H1 (cell line): Measurements from ENCODE around the gene ENTREP1. TPM values are rescaled to one million over a fixed set of nuclear protein-coding genes. Genes with fewer than 3 reads are reported as not detected.
A peak's percentile ranks its signal among the peaks of the same experiment; 100 is the strongest.

ENCODE experiments used
- CTCF ChIA-PET: fragments of 300-600 bp; sonication (Branson Sonifier 250); formaldehyde crosslinking; loops from one replicate; lab custom pipeline; 2021; ENCODE audit not compliant: partially characterized antibody; lab: Charles Lee
- POLR2A ChIA-PET: fragments of 300-600 bp; sonication (Branson Sonifier 250); formaldehyde crosslinking; loops from one replicate; lab custom pipeline; 2021; ENCODE audit warnings: inconsistent platforms; ENCODE audit not compliant: partially characterized antibody; lab: Charles Lee
- DNase-seq, 2 experiments: peaks; one replicate each; pipeline versions ENCODE4 v3.0.0 to v3.0.0-alpha.2; 2010 to 2022; ENCODE audit warnings: low spot score in 2 of 2, low read depth in 1 of 2, mixed read lengths in 1 of 2
- FAIRE-seq: peaks from 2 replicates; lab custom pipeline; 2011; peaks lifted over from hg19 to GRCh38; lab: Jason Lieb, UNC
- H2AFZ ChIP-seq: 2 replicates; pipeline ENCODE4 v1.8.1; 2012; ENCODE audit warnings: low read length, inconsistent platforms
- H2AK5ac ChIP-seq: 2 replicates; pipeline ENCODE4 v1.6.1; 2013; ENCODE audit warnings: low read depth, low read length
- H2BK120ac ChIP-seq: replicated peaks from 2 replicates; pipeline ENCODE3; 2013; ENCODE audit warnings: low read depth, low read length, inconsistent platforms
- H2BK12ac ChIP-seq: 2 replicates; pipeline ENCODE4 v1.6.1; 2013; ENCODE audit warnings: low read depth, low read length
- H2BK15ac ChIP-seq: 2 replicates; pipeline ENCODE4 v1.6.1; 2013; ENCODE audit warnings: low read length
- H2BK20ac ChIP-seq: 2 replicates; pipeline ENCODE4 v1.6.1; 2013; ENCODE audit warnings: low read length
- H2BK5ac ChIP-seq: 2 replicates; pipeline ENCODE4 v1.6.1; 2013; ENCODE audit warnings: low read depth, low read length
- H3K14ac ChIP-seq: 2 replicates; pipeline ENCODE4 v1.6.1; 2013; ENCODE audit warnings: inconsistent platforms; ENCODE audit not compliant: insufficient read length
- H3K18ac ChIP-seq: 2 replicates; pipeline ENCODE4 v1.6.1; 2013; ENCODE audit warnings: low read length; ENCODE audit errors: extremely low read depth
- H3K23ac ChIP-seq: 2 replicates; pipeline ENCODE4 v1.6.1; 2013; ENCODE audit warnings: inconsistent platforms; ENCODE audit not compliant: insufficient read length
- H3K23me2 ChIP-seq: 2 replicates; pipeline ENCODE4 v1.6.1; 2013; ENCODE audit warnings: low read depth, low read length
- H3K27ac ChIP-seq: 2 replicates; pipeline ENCODE4 v1.6.1; 2011; ENCODE audit warnings: low read depth, low read length, inconsistent platforms
- H3K27me3 ChIP-seq, 4 experiments: replicated peaks in 1 of 4; 1 replicate in 1 of 4; 2 replicates in 3 of 4; pipeline versions ENCODE4 v1.6.1 to v1.8.1; 2011 to 2013; ENCODE audit warnings: low read length in 3 of 4, mild to moderate bottlenecking in 3 of 4, inconsistent platforms in 2 of 4, mixed read lengths in 2 of 4, moderate library complexity in 1 of 4; ENCODE audit not compliant: control insufficient read depth in 3 of 4, insufficient read depth in 3 of 4; ENCODE audit errors: extremely low read depth in 1 of 4
- H3K36me3 ChIP-seq, 4 experiments: 2 replicates each; pipeline versions ENCODE4 v1.6.1 to v1.8.1; 2011 to 2013; ENCODE audit warnings: mild to moderate bottlenecking in 4 of 4, low read length in 3 of 4, moderate library complexity in 2 of 4, control low read depth in 1 of 4, inconsistent platforms in 1 of 4; ENCODE audit not compliant: insufficient read depth in 4 of 4, control insufficient read depth in 2 of 4
- H3K4ac ChIP-seq: replicated peaks from 2 replicates; pipeline ENCODE3; 2013; ENCODE audit warnings: low read length, low read depth, mixed read lengths, inconsistent platforms; ENCODE audit not compliant: insufficient read length
- H3K4me1 ChIP-seq, 4 experiments: replicated peaks in 1 of 4; 1 replicate in 1 of 4; 2 replicates in 3 of 4; pipeline versions ENCODE4 v1.6.1 to v1.8.1; 2011 to 2013; ENCODE audit warnings: low read length in 3 of 4, inconsistent platforms in 2 of 4, mixed read lengths in 1 of 4; ENCODE audit not compliant: insufficient read depth in 4 of 4, control insufficient read depth in 3 of 4
- H3K4me2 ChIP-seq, 2 experiments: 2 replicates each; pipeline versions ENCODE4 v1.6.1 to v1.8.1; 2011 to 2013; ENCODE audit warnings: low read depth in 2 of 2, low read length in 2 of 2, control low read depth in 1 of 2, inconsistent platforms in 1 of 2, mild to moderate bottlenecking in 1 of 2; ENCODE audit not compliant: insufficient read depth in 1 of 2
- H3K4me3 ChIP-seq, 4 experiments: fragments of 200-600, 300-600 bp in 1 of 4; sonication (generic), shearing (Covaris generic), sonication (Bioruptor Twin) in 1 of 4; 2 replicates each; pipeline versions ENCODE4 v1.5.1 to v1.8.1; 2011 to 2016; ENCODE audit warnings: low read length in 4 of 4, low read depth in 3 of 4, control low read depth in 2 of 4, inconsistent platforms in 2 of 4, mild to moderate bottlenecking in 2 of 4, mixed read lengths in 1 of 4, moderate library complexity in 1 of 4; ENCODE audit not compliant: insufficient read depth in 2 of 4; ENCODE audit errors: extremely low read depth in 1 of 4
- H3K56ac ChIP-seq: replicated peaks from 2 replicates; pipeline ENCODE3; 2013; ENCODE audit warnings: low read depth, mild to moderate bottlenecking, mixed read lengths, low read length, inconsistent platforms; ENCODE audit not compliant: insufficient read length
- H3K79me1 ChIP-seq: 2 replicates; pipeline ENCODE4 v1.6.1; 2013; ENCODE audit warnings: low read depth, low read length, control low read depth
- H3K79me2 ChIP-seq, 2 experiments: 2 replicates each; pipeline versions ENCODE4 v1.6.1 to v1.8.1; 2012 to 2013; ENCODE audit warnings: low read length in 2 of 2, mild to moderate bottlenecking in 2 of 2, inconsistent platforms in 1 of 2; ENCODE audit not compliant: insufficient read depth in 2 of 2, control insufficient read depth in 1 of 2
- H3K9ac ChIP-seq, 4 experiments: replicated peaks in 1 of 4; 1 replicate in 1 of 4; 2 replicates in 3 of 4; pipeline versions ENCODE4 v1.6.1 to v1.8.1; 2011 to 2013; ENCODE audit warnings: low read depth in 3 of 4, low read length in 3 of 4, control low read depth in 2 of 4, mild to moderate bottlenecking in 2 of 4, moderate library complexity in 2 of 4, inconsistent platforms in 1 of 4; ENCODE audit errors: extremely low read depth in 1 of 4
- H3K9me3 ChIP-seq, 2 experiments: 2 replicates each; pipeline versions ENCODE4 v1.6.1 to v1.8.1; 2012 to 2013; ENCODE audit warnings: mild to moderate bottlenecking in 2 of 2, moderate library complexity in 2 of 2, control low read depth in 1 of 2, inconsistent platforms in 1 of 2, low read depth in 1 of 2, low read length in 1 of 2, mixed read lengths in 1 of 2; ENCODE audit not compliant: insufficient read depth in 2 of 2
- H4K20me1 ChIP-seq, 2 experiments: replicated peaks in 1 of 2; 2 replicates each; pipeline versions ENCODE3 to v1.8.1; 2011 to 2013; ENCODE audit warnings: inconsistent platforms in 2 of 2, low read length in 2 of 2, mild to moderate bottlenecking in 1 of 2; ENCODE audit not compliant: insufficient read depth in 2 of 2, control insufficient read depth in 1 of 2
- H4K5ac ChIP-seq: 2 replicates; pipeline ENCODE4 v1.6.1; 2013; ENCODE audit warnings: low read length, low read depth, mixed read lengths, inconsistent platforms; ENCODE audit not compliant: insufficient read length
- H4K8ac ChIP-seq: 2 replicates; pipeline ENCODE4 v1.8.0; 2013; ENCODE audit warnings: mild to moderate bottlenecking, moderate library complexity, low read length, inconsistent platforms; ENCODE audit not compliant: insufficient read depth; ENCODE audit errors: extremely low read depth
- H4K91ac ChIP-seq: replicated peaks from 2 replicates; pipeline ENCODE3; 2013; ENCODE audit warnings: low read length, mixed read lengths, inconsistent platforms; ENCODE audit not compliant: insufficient read length
- CBX5 ChIP-seq: fragments of 300-800, 300-1000 bp; sonication (generic); IDR thresholded peaks from 2 replicates; pipeline ENCODE4 v1.7.1; 2016; ENCODE audit warnings: antibody characterized with exemption, low read length, low read depth
- CBX8 ChIP-seq: fragments of 300-800, 300-1000 bp; sonication (generic); IDR thresholded peaks from 2 replicates; pipeline ENCODE4 v1.7.1; 2016; ENCODE audit warnings: low read depth, low read length, borderline replicate concordance
- CHD2 ChIP-seq: IDR thresholded peaks from 2 replicates; pipeline ENCODE4 v1.6.1; 2012; ENCODE audit warnings: low read length, improper control_type of control experiment
- EP300 ChIP-seq, 2 experiments: IDR thresholded peaks; 1 replicate in 1 of 2; 2 replicates in 1 of 2; pipeline ENCODE4 v1.6.1; 2011 to 2012; ENCODE audit warnings: low read depth in 2 of 2, low read length in 2 of 2, mild to moderate bottlenecking in 2 of 2, borderline replicate concordance in 1 of 2, inconsistent platforms in 1 of 2, moderate library complexity in 1 of 2
- FOSL1 ChIP-seq: IDR thresholded peaks from 2 replicates; pipeline ENCODE4 v1.6.1; 2011; ENCODE audit warnings: mild to moderate bottlenecking, low read depth, low read length, moderate library complexity; ENCODE audit not compliant: insufficient read depth
- JUN ChIP-seq: IDR thresholded peaks from 2 replicates; pipeline ENCODE4 v1.6.1; 2011; ENCODE audit warnings: low read depth, mild to moderate bottlenecking, improper control_type of control experiment, low read length
- JUND ChIP-seq: IDR thresholded peaks from 2 replicates; pipeline ENCODE4 v1.6.1; 2011; ENCODE audit warnings: mild to moderate bottlenecking, improper control_type of control experiment, low read length
- KDM4A ChIP-seq: IDR thresholded peaks from one replicate; pipeline ENCODE4 v1.7.1; 2012; ENCODE audit warnings: low read depth, mild to moderate bottlenecking, moderate library complexity, low read length, inconsistent platforms; ENCODE audit not compliant: severe bottlenecking
- RAD21 ChIP-seq, 2 experiments: IDR thresholded peaks in 1 of 2; conservative IDR thresholded peaks in 1 of 2; 2 replicates each; pipeline ENCODE4 v1.6.1; 2011; ENCODE audit warnings: low read depth in 2 of 2, low read length in 2 of 2, improper control_type of control experiment in 1 of 2, inconsistent platforms in 1 of 2, mild to moderate bottlenecking in 1 of 2, moderate library complexity in 1 of 2
- RBBP5 ChIP-seq: IDR thresholded peaks from 2 replicates; pipeline ENCODE4 v1.7.1; 2012; ENCODE audit warnings: low read depth, mild to moderate bottlenecking, inconsistent platforms, low read length, moderate library complexity, borderline replicate concordance
- SP4 ChIP-seq: IDR thresholded peaks from 2 replicates; pipeline ENCODE4 v1.6.1; 2012; ENCODE audit warnings: low read length, inconsistent platforms
- YY1 ChIP-seq: IDR thresholded peaks from 2 replicates; pipeline ENCODE4 v1.6.1; 2011; ENCODE audit warnings: low read depth, mild to moderate bottlenecking, low read length
- WGBS, 2 experiments: shearing (Covaris generic) in 1 of 2; methylation state at CpG; one replicate each; pipeline versions ENCODE4 v1.1.6 to v1.1.7; 2013 to 2015; ENCODE audit warnings: low lambda C conversion rate in 2 of 2, mixed read lengths in 2 of 2, inconsistent platforms in 1 of 2, low coverage in 1 of 2, missing lambda C conversion rate in 1 of 2; ENCODE audit not compliant: insufficient replicate concordance in 2 of 2, insufficient coverage in 1 of 2, insufficient read length in 1 of 2; ENCODE audit errors: extremely low coverage in 1 of 2, missing lambda C conversion rate in 1 of 2; 5-methylcytosine and 5-hydroxymethylcytosine counted together
- polyA plus RNA-seq, 7 experiments: library from polyadenylated mRNA; depleted of rRNA in 3 of 7; stranded (reverse) in 5 of 7; unstranded in 2 of 7; fragments of >200 nt in 5 of 7; fragments of 200-250 nt in 2 of 7; gene quantifications; 1 replicate in 5 of 7; 2 replicates in 1 of 7; 4 replicates in 1 of 7; pipeline versions ENCODE4 v1.2.1 to v1.2.3, GENCODE V29; 2011 to 2013; ENCODE audit warnings: missing spikeins in 2 of 7, mixed read lengths in 2 of 7
- total RNA-seq: library from RNA; stranded (reverse); fragmentation: NEBNext Ultra II Directional; extraction: Animal tissue kit (Norgen Biotek cat#: 25700); gene quantifications from 2 replicates; pipeline ENCODE4 v1.2.1, GENCODE V29; 2021

The ENTREP1 gene
- total and polyA plus RNA-seq, 2 of the 8 experiments (the other 6 are each of a cell fraction or from before 2014, with no cell fraction given): 15.3 to 25.0 TPM

- no peak for DNase-seq
- no peaks in the 10 kb centered on the region; the same call in 1 of the 2 replicates for H3K23me2 ChIP-seq
- no peak overlapping the region for H2BK120ac ChIP-seq
- peak; percentile 45 for FAIRE-seq
- H3K4me2 ChIP-seq: no peak overlapping the region
- H2AFZ ChIP-seq: no peak overlapping the region
- H4K91ac ChIP-seq: no peak overlapping the region
- H3K14ac ChIP-seq: no peak overlapping the region
- no peak overlapping the region for H3K9ac ChIP-seq
- no peak overlapping the region for H3K27ac ChIP-seq
- no peak overlapping the region for H2BK15ac ChIP-seq
- no peak overlapping the region for H2BK20ac ChIP-seq
- H3K27me3 ChIP-seq: no peaks in the 10 kb centered on the region
- H2BK12ac ChIP-seq: no peak overlapping the region
- POLR2A ChIA-PET: no interaction called here
- no peak overlapping the region for H4K8ac ChIP-seq
- H3K23ac ChIP-seq: no peak overlapping the region
- no peak overlapping the region for H3K56ac ChIP-seq
- H3K4ac ChIP-seq: no peak overlapping the region
- no peak overlapping the region for H2BK5ac ChIP-seq
- WGBS, 2 experiments: 89% methylated on average over 1 of the region's 1 CpG; no CpG with 5 or more reads in 1 of the 2 experiments
- no peaks in the 10 kb centered on the region; the same call in 1 of the 2 replicates for H3K79me1 ChIP-seq
- no peaks in the 10 kb centered on the region; a peak in 1 of 8 replicates for H3K36me3 ChIP-seq
- no peak overlapping the region for H4K5ac ChIP-seq
- H4K20me1 ChIP-seq: no peaks in the 10 kb centered on the region
- H3K9me3 ChIP-seq: no peaks in the 10 kb centered on the region
- CTCF ChIA-PET: interaction anchor here (0.8 to 1.1 kb wide), 2 partner anchors 86 to 155 kb away, joined by 3 read pairs; no protein-coding TSS in a partner anchor
- 0 out of 4 replicates have a peak, but pooled peaks cover 0 to 3% of the 10 kb centered on the region in 2 experiments for H3K79me2 ChIP-seq
- H3K4me3 ChIP-seq: no peak overlapping the region
- H2AK5ac ChIP-seq: no peak overlapping the region
- H3K18ac ChIP-seq: no peak overlapping the region
- H3K4me1 ChIP-seq: peaks cover 0 to 7% (median 3%) of the 10 kb centered on the region in 4 experiments; a peak in 4 of 7 replicates
- TF ChIP-seq CBX8 (no peak), CHD2 (no peak), RBBP5 (no peak), FOSL1 (no peak), JUND (no peak), JUN (no peak), CBX5 (no peak), SP4 (no peak), YY1 (no peak), RAD21 (IDR thresholded peaks at IDR 0.05 in 1 of 2, conservative IDR thresholded peaks at IDR 0.05 in 1 of 2; ENCODE audit: low read depth in 2 of 2, low read length in 2 of 2) (no peak), EP300 (IDR thresholded peaks at IDR 0.05; ENCODE audit: borderline replicate concordance in 1 of 2, low read depth in 2 of 2, low read length in 2 of 2) (no peak), KDM4A (no peak)
Measured at GRCh38 chr9:69347607-69348006, 22.6 kb downstream of the ENTREP1 start.
